Memory B cell (primary cell): ENCODE measurements around the gene FAM180B.

ENCODE experiments used
- ATAC-seq: fragments of 150-1000 bp; cut with Tn5 transposase; 2 replicates; pipeline ENCODE4 v1.10.0; 2021; ENCODE audit warnings: low read depth, mild to moderate bottlenecking, moderate library complexity
- DNase-seq, 2 donors: peaks; one replicate each; pipeline ENCODE4 v3.0.0; 2022; ENCODE audit warnings: low spot score in 2 of 2
- H3K27ac Mint-ChIP-seq: one replicate; pipeline ENCODE4 v1.8.0; 2022; ENCODE audit warnings: mild to moderate bottlenecking, moderate library complexity, mixed read lengths
- H3K27me3 Mint-ChIP-seq: one replicate; pipeline ENCODE4 v1.8.0; 2022; ENCODE audit warnings: mixed read lengths
- H3K36me3 Mint-ChIP-seq: one replicate; pipeline ENCODE4 v1.8.0; 2022; ENCODE audit warnings: mild to moderate bottlenecking, mixed read lengths
- H3K4me1 Mint-ChIP-seq: one replicate; pipeline ENCODE4 v1.8.0; 2022; ENCODE audit warnings: mixed read lengths
- H3K4me3 Mint-ChIP-seq: one replicate; pipeline ENCODE4 v1.8.0; 2022; ENCODE audit warnings: mild to moderate bottlenecking, moderate library complexity, mixed read lengths
- H3K9me3 Mint-ChIP-seq: one replicate; pipeline ENCODE4 v1.8.0; 2022; ENCODE audit warnings: mixed read lengths

FAM180B gene

GRCh38 chr11:47595029-47595428 is 8.6 kb downstream of the FAM180B start:
- Mint-ChIP-seq H3K36me3 (peaks cover 2% of the 10 kb centered on the region), H3K27ac (no peak overlapping the region), H3K9me3 (no peaks in the 10 kb centered on the region), H3K27me3 (peaks cover 24% of the 10 kb centered on the region), H3K4me3 (no peak overlapping the region), H3K4me1 (no peaks in the 10 kb centered on the region)
- no peak for DNase-seq
- no peak for ATAC-seq

- no peaks in the 10 kb centered on the region for H3K4me1 Mint-ChIP-seq
- H3K27ac Mint-ChIP-seq = no peak overlapping the region
- H3K4me3 Mint-ChIP-seq = no peak overlapping the region
- H3K27me3 Mint-ChIP-seq = peaks cover 24% of the 10 kb centered on the region
- DNase-seq (no peak), ATAC-seq (no peak)
- H3K9me3 Mint-ChIP-seq = no peaks in the 10 kb centered on the region
- peaks cover 2% of the 10 kb centered on the region for H3K36me3 Mint-ChIP-seq
These were observed 9.5 kb downstream of the FAM180B start for GRCh38 chr11:47595967-47596366.

- H3K4me1 Mint-ChIP-seq = no peaks in the 10 kb centered on the region
- no peaks in the 10 kb centered on the region for H3K9me3 Mint-ChIP-seq
- no peak for ATAC-seq
- no peak for DNase-seq
- no peak overlapping the region for H3K27ac Mint-ChIP-seq
- peaks cover 2% of the 10 kb centered on the region for H3K36me3 Mint-ChIP-seq
- H3K27me3 Mint-ChIP-seq = peaks cover 7% of the 10 kb centered on the region
- no peak overlapping the region for H3K4me3 Mint-ChIP-seq
These were observed 13.4 kb downstream of the FAM180B start for GRCh38 chr11:47599902-47600301.

GRCh38 chr11:47603295-47603694 is 16.8 kb downstream of the FAM180B start:
- DNase-seq (no peak), ATAC-seq (no peak)
- Mint-ChIP-seq H3K9me3 (no peaks in the 10 kb centered on the region), H3K27ac (no peak overlapping the region), H3K36me3 (peaks cover 9% of the 10 kb centered on the region), H3K27me3 (peaks cover under 1% of the 10 kb centered on the region), H3K4me3 (no peak overlapping the region), H3K4me1 (peaks cover 2% of the 10 kb centered on the region)

- H3K27ac Mint-ChIP-seq = no peak overlapping the region
- ATAC-seq (no peak), DNase-seq (no peak)
- no peak overlapping the region for H3K4me3 Mint-ChIP-seq
- no peaks in the 10 kb centered on the region for H3K27me3 Mint-ChIP-seq
- peaks cover 9% of the 10 kb centered on the region for H3K36me3 Mint-ChIP-seq
- H3K9me3 Mint-ChIP-seq = no peaks in the 10 kb centered on the region
- H3K4me1 Mint-ChIP-seq = peaks cover 4% of the 10 kb centered on the region
These were observed 19.4 kb downstream of the FAM180B start for GRCh38 chr11:47605921-47606320.

- H3K4me3 Mint-ChIP-seq = no peak overlapping the region
- H3K9me3 Mint-ChIP-seq = no peaks in the 10 kb centered on the region
- no peaks in the 10 kb centered on the region for H3K27me3 Mint-ChIP-seq
- H3K4me1 Mint-ChIP-seq = peaks cover 12% of the 10 kb centered on the region
- H3K36me3 Mint-ChIP-seq = peaks cover 9% of the 10 kb centered on the region
- H3K27ac Mint-ChIP-seq = no peak overlapping the region
- no peak for DNase-seq
- ATAC-seq = no peak
These were observed 20.3 kb downstream of the FAM180B start for GRCh38 chr11:47606731-47607130.

- Mint-ChIP-seq H3K27ac (no peak overlapping the region), H3K27me3 (no peaks in the 10 kb centered on the region), H3K4me1 (peaks cover 13% of the 10 kb centered on the region), H3K4me3 (no peak overlapping the region), H3K36me3 (peaks cover 9% of the 10 kb centered on the region), H3K9me3 (no peaks in the 10 kb centered on the region)
- ATAC-seq (no peak), DNase-seq (no peak)
These were observed 20.9 kb downstream of the FAM180B start for GRCh38 chr11:47607380-47607779.

GRCh38 chr11:47609675-47610074 is 23.2 kb downstream of the FAM180B start:
- Mint-ChIP-seq H3K4me1 (peaks cover 13% of the 10 kb centered on the region), H3K4me3 (no peak overlapping the region), H3K27ac (no peak overlapping the region), H3K9me3 (no peaks in the 10 kb centered on the region), H3K27me3 (no peaks in the 10 kb centered on the region), H3K36me3 (peaks cover 9% of the 10 kb centered on the region)
- DNase-seq (no peak), ATAC-seq (no peak)

- H3K4me3 Mint-ChIP-seq = peak overlapping the region; percentile 32
- peaks cover 11% of the 10 kb centered on the region for H3K4me1 Mint-ChIP-seq
- no peaks in the 10 kb centered on the region for H3K27me3 Mint-ChIP-seq
- H3K27ac Mint-ChIP-seq = peak overlapping the region; percentile 28
- H3K9me3 Mint-ChIP-seq = no peaks in the 10 kb centered on the region
- peak; percentile 99 for ATAC-seq
- peaks cover 3% of the 10 kb centered on the region for H3K36me3 Mint-ChIP-seq
- DNase-seq = peak in 1 of 2 donors; percentile 9
These were observed 24.9 kb downstream of the FAM180B start for GRCh38 chr11:47611348-47611794.

- H3K27me3 Mint-ChIP-seq = no peaks in the 10 kb centered on the region
- peaks cover 11% of the 10 kb centered on the region for H3K4me1 Mint-ChIP-seq
- no peak for ATAC-seq
- H3K9me3 Mint-ChIP-seq = no peaks in the 10 kb centered on the region
- peaks cover 6% of the 10 kb centered on the region for H3K36me3 Mint-ChIP-seq
- H3K4me3 Mint-ChIP-seq = no peak overlapping the region
- H3K27ac Mint-ChIP-seq = no peak overlapping the region
- DNase-seq = no peak
These were observed 28.8 kb downstream of the FAM180B start for GRCh38 chr11:47615249-47615648.

GRCh38 chr11:47616726-47617416 is 30.4 kb downstream of the FAM180B start:
- peaks cover under 1% of the 10 kb centered on the region for H3K4me1 Mint-ChIP-seq
- peaks cover 11% of the 10 kb centered on the region for H3K36me3 Mint-ChIP-seq
- DNase-seq (no peak), ATAC-seq (no peak)
- no peak overlapping the region for H3K4me3 Mint-ChIP-seq
- H3K27ac Mint-ChIP-seq = no peak overlapping the region
- H3K27me3 Mint-ChIP-seq = no peaks in the 10 kb centered on the region
- H3K9me3 Mint-ChIP-seq = no peaks in the 10 kb centered on the region

- Mint-ChIP-seq H3K27ac (no peak overlapping the region), H3K9me3 (no peaks in the 10 kb centered on the region)
- no peak for ATAC-seq
These were observed 30.9 kb downstream of the FAM180B start for GRCh38 chr11:47617417-47617809.

GRCh38 chr11:47620836-47621378 is 34.4 kb downstream of the FAM180B start:
- no peak for DNase-seq
- Mint-ChIP-seq H3K4me3 (no peak overlapping the region), H3K36me3 (peaks cover 19% of the 10 kb centered on the region), H3K9me3 (no peaks in the 10 kb centered on the region), H3K27ac (no peak overlapping the region), H3K4me1 (no peaks in the 10 kb centered on the region), H3K27me3 (no peaks in the 10 kb centered on the region)
- ATAC-seq = no peak

More at GRCh38 chr11:47617417-47617809, 30.9 kb downstream of the FAM180B start:
- Mint-ChIP-seq H3K4me3 (no peak overlapping the region), H3K36me3 (peaks cover 11% of the 10 kb centered on the region), H3K27me3 (no peaks in the 10 kb centered on the region), H3K4me1 (no peaks in the 10 kb centered on the region)
- DNase-seq = no peak

GRCh38 chr11:47626234-47626633 is 39.8 kb downstream of the FAM180B start:
- Mint-ChIP-seq H3K4me1 (no peaks in the 10 kb centered on the region), H3K27ac (no peak overlapping the region), H3K36me3 (peaks cover 19% of the 10 kb centered on the region), H3K4me3 (no peak overlapping the region), H3K27me3 (no peaks in the 10 kb centered on the region), H3K9me3 (no peaks in the 10 kb centered on the region)
- DNase-seq (no peak), ATAC-seq (no peak)

- DNase-seq (no peak), ATAC-seq (no peak)
- H3K4me1 Mint-ChIP-seq = no peaks in the 10 kb centered on the region
- H3K9me3 Mint-ChIP-seq = no peaks in the 10 kb centered on the region
- peaks cover 18% of the 10 kb centered on the region for H3K36me3 Mint-ChIP-seq
- no peaks in the 10 kb centered on the region for H3K27me3 Mint-ChIP-seq
- H3K27ac Mint-ChIP-seq = no peak overlapping the region
- H3K4me3 Mint-ChIP-seq = no peak overlapping the region
These were observed 41.5 kb downstream of the FAM180B start for GRCh38 chr11:47628026-47628425.
